Testis (tissue), 3 donors: ENCODE measurements around the gene ATRNL1. TPM values are rescaled to one million over a fixed set of nuclear protein-coding genes. Genes with fewer than 3 reads are reported as not detected.

Experiments
- DNase-seq: peaks from one replicate; pipeline ENCODE4 v3.0.0-alpha.2; 2019
- H3K27ac ChIP-seq, 2 donors: fragments of 200-600 bp; sonication (generic); one replicate each; pipeline ENCODE4 v1.5.1; 2019
- H3K27me3 ChIP-seq: fragments of 200-600 bp; sonication (generic); one replicate; pipeline ENCODE4 v1.5.1; 2019
- H3K36me3 ChIP-seq: fragments of 200-600 bp; sonication (generic); one replicate; pipeline ENCODE4 v1.5.1; 2017; ENCODE audit warnings: low read depth; ENCODE audit errors: missing control alignments
- H3K4me1 ChIP-seq: fragments of 200-600 bp; sonication (generic); one replicate; pipeline ENCODE4 v1.5.1; 2019
- H3K4me3 ChIP-seq, 2 donors: fragments of 200-600 bp; sonication (generic); one replicate each; pipeline ENCODE4 v1.5.1; 2017 to 2019
- H3K9me3 ChIP-seq: fragments of 200-600 bp; sonication (generic); one replicate; pipeline ENCODE4 v1.5.1; 2017
- POLR2A ChIP-seq: fragments of 450-650 bp; IDR thresholded peaks from one replicate; pipeline ENCODE4 v1.6.1; 2017; ENCODE audit warnings: antibody characterized with exemption, mild to moderate bottlenecking, moderate library complexity
- WGBS, 2 donors: methylation state at CpG; one replicate each; pipeline ENCODE4 v1.1.5; 2018; 5-methylcytosine and 5-hydroxymethylcytosine counted together
- intact Hi-C: fragments of 100-400 bp; cut with DNase I; formaldehyde crosslinking; loops from one replicate; pipeline ENCODE4 v1.15.1; 2023; ENCODE audit warnings: low total_unique reads
- polyA plus RNA-seq: library from polyadenylated mRNA; stranded (reverse); fragments of 350-450 nt; fragmentation: Illumina TruSeq; extraction: RNeasy Lipid Tissue Mini Kit (QIAGEN cat#74804); gene quantifications from one replicate; pipeline ENCODE4 v1.2.3, GENCODE V29; 2014; ENCODE audit warnings: low read depth, low replicate concordance; ENCODE audit not compliant: insufficient read depth
- total RNA-seq, 2 donors: library from RNA; depleted of rRNA; stranded (reverse); fragments of >200 nt; gene quantifications; one replicate each; pipeline ENCODE4 v1.2.3, GENCODE V29; 2016
- TF ChIP-seq, protein P1 (sequence below), 3 experiments: fragments of 450-650 bp in 2 of 3; fragments of 200-600 bp in 1 of 3; sonication (generic) in 1 of 3; IDR thresholded peaks; one replicate each; pipeline ENCODE4 v1.5.1; 2016 to 2019; ENCODE audit warnings: antibody characterized with exemption in 3 of 3, mild to moderate bottlenecking in 2 of 3, moderate library complexity in 1 of 3

Gene ATRNL1
- total and polyA plus RNA-seq, 3 donors from 2014 or later: 32.4 to 61.3 (median 45.7) TPM

DNA sequence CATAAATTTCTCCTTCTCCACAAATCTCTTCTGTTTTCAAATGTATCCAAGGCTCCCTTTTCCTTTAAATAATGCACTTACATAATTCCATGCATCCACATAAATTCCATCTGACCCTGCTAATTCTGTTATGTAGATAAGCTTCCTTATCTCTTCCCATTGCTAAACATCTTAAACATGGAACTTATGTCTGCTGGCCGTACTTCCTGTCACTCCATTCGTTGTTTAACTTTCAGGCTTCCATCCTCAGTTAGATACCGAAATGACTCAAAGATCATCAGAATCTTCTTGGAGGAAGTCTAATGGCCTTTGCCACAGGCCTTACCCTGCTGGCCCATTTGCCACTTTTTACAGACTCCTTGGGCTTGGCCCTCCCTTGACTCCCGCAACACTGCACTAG lies 848.9 kb downstream of the ATRNL1 start:
- intact Hi-C loops: no loop called here
- Histone ChIP-seq H3K36me3 (no peaks in the 10 kb centered on the region), H3K27ac (no peak overlapping the region), H3K9me3 (no peaks in the 10 kb centered on the region), H3K4me3 (no peak overlapping the region), H3K4me1 (no peaks in the 10 kb centered on the region), H3K27me3 (no peaks in the 10 kb centered on the region)
- WGBS, 2 donors: 83% methylated on average over 4 of the region's 4 CpGs
- DNase-seq: no peak
- TF ChIP-seq POLR2A: no peak
- TF ChIP-seq, protein P1, sequence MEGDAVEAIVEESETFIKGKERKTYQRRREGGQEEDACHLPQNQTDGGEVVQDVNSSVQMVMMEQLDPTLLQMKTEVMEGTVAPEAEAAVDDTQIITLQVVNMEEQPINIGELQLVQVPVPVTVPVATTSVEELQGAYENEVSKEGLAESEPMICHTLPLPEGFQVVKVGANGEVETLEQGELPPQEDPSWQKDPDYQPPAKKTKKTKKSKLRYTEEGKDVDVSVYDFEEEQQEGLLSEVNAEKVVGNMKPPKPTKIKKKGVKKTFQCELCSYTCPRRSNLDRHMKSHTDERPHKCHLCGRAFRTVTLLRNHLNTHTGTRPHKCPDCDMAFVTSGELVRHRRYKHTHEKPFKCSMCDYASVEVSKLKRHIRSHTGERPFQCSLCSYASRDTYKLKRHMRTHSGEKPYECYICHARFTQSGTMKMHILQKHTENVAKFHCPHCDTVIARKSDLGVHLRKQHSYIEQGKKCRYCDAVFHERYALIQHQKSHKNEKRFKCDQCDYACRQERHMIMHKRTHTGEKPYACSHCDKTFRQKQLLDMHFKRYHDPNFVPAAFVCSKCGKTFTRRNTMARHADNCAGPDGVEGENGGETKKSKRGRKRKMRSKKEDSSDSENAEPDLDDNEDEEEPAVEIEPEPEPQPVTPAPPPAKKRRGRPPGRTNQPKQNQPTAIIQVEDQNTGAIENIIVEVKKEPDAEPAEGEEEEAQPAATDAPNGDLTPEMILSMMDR (IDR thresholded peaks at IDR 0.05): no peak

DNA sequence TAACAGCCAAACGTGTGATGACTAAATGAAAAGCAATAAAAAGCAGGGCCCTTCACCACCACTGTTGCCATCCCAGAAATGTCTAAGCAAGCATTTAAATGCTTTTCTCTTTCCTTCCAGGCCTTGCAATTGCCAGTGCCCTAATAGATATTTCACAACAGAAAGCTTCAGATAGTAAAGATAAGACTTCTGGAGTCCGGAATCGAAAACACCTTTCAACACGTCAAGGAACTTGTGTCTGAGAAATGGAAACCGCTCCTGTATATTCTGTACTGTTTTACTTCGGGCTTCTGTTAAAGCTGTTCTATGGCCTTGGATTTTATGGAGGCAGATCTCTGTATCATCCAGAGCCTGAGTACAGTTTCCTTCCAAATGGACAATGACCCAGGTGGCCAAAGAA lies 851.4 kb downstream of the ATRNL1 start:
- H3K27me3 ChIP-seq: no peaks in the 10 kb centered on the region
- no peak for DNase-seq
- H3K36me3 ChIP-seq: no peaks in the 10 kb centered on the region
- TF ChIP-seq POLR2A: no peak
- TF ChIP-seq, protein P1 (IDR thresholded peaks at IDR 0.05): no peak
- no peaks in the 10 kb centered on the region for H3K4me1 ChIP-seq
- H3K27ac ChIP-seq: no peak overlapping the region
- intact Hi-C loops: no loop called here
- H3K9me3 ChIP-seq: no peaks in the 10 kb centered on the region
- 84 to 90% methylated on average over 6 of the region's 6 CpGs for WGBS, 2 donors
- no peak overlapping the region for H3K4me3 ChIP-seq

DNA sequence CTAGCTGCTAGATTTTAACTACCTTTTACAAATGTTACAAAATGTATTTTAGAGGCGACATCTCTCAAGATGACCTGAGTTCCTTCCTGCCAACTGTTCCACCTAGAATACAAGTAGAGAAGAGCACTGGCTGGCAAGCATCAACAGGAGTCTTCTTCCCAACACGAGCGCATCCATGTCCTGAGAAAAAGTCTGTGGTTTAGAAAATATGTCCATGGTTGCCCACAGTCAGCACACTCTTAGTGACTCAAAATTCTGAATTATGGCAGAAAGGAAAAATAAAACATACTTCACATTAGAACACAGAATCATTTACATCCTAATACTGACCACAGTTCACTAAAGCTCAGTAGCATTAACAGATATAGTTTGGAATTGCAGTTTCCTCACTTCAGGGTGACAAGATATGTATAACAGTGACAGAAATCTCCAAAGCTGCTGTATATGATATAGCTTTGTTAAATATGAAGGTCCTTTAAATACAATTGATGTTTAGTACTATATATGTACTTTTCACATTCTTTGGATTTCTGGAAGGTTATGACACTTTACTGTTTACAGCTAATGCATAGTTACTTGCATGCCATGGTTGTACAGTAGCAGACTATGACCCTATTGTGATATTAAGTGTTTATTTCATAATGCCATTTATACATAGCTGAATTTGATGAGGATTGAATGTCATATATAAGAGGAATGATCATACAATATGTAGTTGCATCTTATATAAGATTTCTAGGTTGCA lies 852.7 kb downstream of the ATRNL1 start:
- no peaks in the 10 kb centered on the region for H3K27me3 ChIP-seq
- 92 to 97% methylated on average over 3 of the region's 3 CpGs for WGBS, 2 donors
- no peaks in the 10 kb centered on the region for H3K36me3 ChIP-seq
- TF ChIP-seq, protein P1 (IDR thresholded peaks at IDR 0.05): no peak
- no peak for DNase-seq
- no peak overlapping the region for H3K4me3 ChIP-seq
- H3K4me1 ChIP-seq: no peaks in the 10 kb centered on the region
- intact Hi-C loops: no loop called here
- H3K27ac ChIP-seq: no peak overlapping the region
- H3K9me3 ChIP-seq: no peaks in the 10 kb centered on the region

DNA sequence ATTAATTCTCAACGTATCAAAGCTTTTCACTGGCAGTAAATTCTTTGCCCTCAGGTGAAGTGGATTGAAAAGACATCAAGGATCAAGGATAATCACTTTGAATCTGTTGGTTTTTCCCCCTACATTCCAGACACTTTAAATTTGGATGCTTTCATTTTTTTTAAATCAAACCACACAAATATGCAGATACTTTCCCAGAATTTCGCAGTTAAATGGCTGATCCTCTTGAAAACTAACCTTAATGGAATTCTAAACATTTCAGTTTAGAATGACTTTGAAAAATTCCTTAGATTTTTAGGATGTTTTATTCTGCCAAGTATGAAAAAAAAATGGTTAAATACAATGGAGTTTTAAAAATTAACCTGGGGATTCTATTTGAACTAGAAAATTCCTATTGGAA lies 853.9 kb downstream of the ATRNL1 start:
- Histone ChIP-seq H3K27ac (no peak overlapping the region), H3K4me1 (no peaks in the 10 kb centered on the region), H3K4me3 (no peak overlapping the region), H3K36me3 (no peaks in the 10 kb centered on the region), H3K9me3 (no peaks in the 10 kb centered on the region), H3K27me3 (no peaks in the 10 kb centered on the region)
- DNase-seq: no peak
- intact Hi-C loops: no loop called here
- TF ChIP-seq, protein P1 (IDR thresholded peaks at IDR 0.05): no peak
- no peak for TF ChIP-seq POLR2A
- 82 to 92% methylated on average over 2 of the region's 2 CpGs for WGBS, 2 donors

DNA sequence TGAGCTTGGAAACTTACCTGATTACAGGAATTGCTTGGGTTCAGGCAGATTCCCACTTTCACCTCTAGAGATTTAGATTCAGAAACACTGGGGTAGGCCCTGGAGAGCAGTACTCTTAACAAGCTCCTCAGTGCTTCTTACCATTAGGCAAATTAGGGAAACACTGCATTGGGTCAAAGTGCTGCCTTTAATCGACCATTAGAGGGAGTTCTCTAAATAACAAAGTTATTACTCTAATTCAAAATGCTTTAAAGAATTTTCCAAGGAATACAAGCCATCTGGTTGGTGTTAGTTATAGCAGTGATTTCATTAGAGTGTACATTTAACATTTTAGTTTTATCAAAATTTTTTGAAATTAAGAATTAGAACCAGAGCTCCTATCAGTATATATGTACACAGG lies 855.3 kb downstream of the ATRNL1 start:
- DNase-seq: no peak
- 27% methylated on average over 1 of the region's 1 CpG for WGBS, 2 donors
- Histone ChIP-seq H3K27me3 (no peaks in the 10 kb centered on the region), H3K4me1 (no peaks in the 10 kb centered on the region), H3K36me3 (no peaks in the 10 kb centered on the region), H3K4me3 (no peak overlapping the region), H3K9me3 (no peaks in the 10 kb centered on the region), H3K27ac (no peak overlapping the region)
- no peak for TF ChIP-seq POLR2A
- TF ChIP-seq, protein P1 (IDR thresholded peaks at IDR 0.05): peak in 1 of 3 experiments; percentile 46
- intact Hi-C loops: no loop called here
